ENCODE data around the gene MRPS15.

The MRPS15 gene

GRCh38 chr1:36476945-36477344, 12.8 kb upstream of the MRPS15 start:
- in situ Hi-C loops (cut with HindIII; ENCODE audit: low sequenced_read_pairs): no loop called here

GRCh38 chr1:36475910-36476604, 11.9 kb upstream of the MRPS15 start:
- DNase-seq (ENCODE audit: low read depth): no peak
- TF ChIP-seq CTCF (IDR thresholded peaks at IDR 0.05; ENCODE audit: low read depth, low read length, missing control alignments): no peak
- in situ Hi-C loops (cut with HindIII; ENCODE audit: low sequenced_read_pairs): no loop called here

More at GRCh38 chr1:36476945-36477344, 12.8 kb upstream of the MRPS15 start:
- no peak for TF ChIP-seq CTCF (IDR thresholded peaks at IDR 0.05; ENCODE audit: low read depth, low read length, missing control alignments)
- no peak for DNase-seq (ENCODE audit: low read depth)
- no peak overlapping the region for H3K4me3 ChIP-seq (ENCODE audit: low read depth, low read length)

GRCh38 chr1:36475341-36475740, 11.2 kb upstream of the MRPS15 start:
- no peak overlapping the region for H3K4me3 ChIP-seq (ENCODE audit: low read depth, low read length)
- DNase-seq (ENCODE audit: low read depth): no peak
- in situ Hi-C loops (cut with HindIII; ENCODE audit: low sequenced_read_pairs): no loop called here
- TF ChIP-seq CTCF (IDR thresholded peaks at IDR 0.05; ENCODE audit: low read depth, low read length, missing control alignments): no peak

More at GRCh38 chr1:36475910-36476604, 11.9 kb upstream of the MRPS15 start:
- no peak overlapping the region for H3K4me3 ChIP-seq (ENCODE audit: low read depth, low read length)

GRCh38 chr1:36472656-36473055, 8.5 kb upstream of the MRPS15 start:
- TF ChIP-seq CTCF (IDR thresholded peaks at IDR 0.05; ENCODE audit: low read depth, low read length, missing control alignments): no peak
- in situ Hi-C loops (cut with HindIII; ENCODE audit: low sequenced_read_pairs): no loop called here
- no peak for DNase-seq (ENCODE audit: low read depth)
- no peak overlapping the region for H3K4me3 ChIP-seq (ENCODE audit: low read depth, low read length)

- no peak overlapping the region for H3K4me3 ChIP-seq (ENCODE audit: low read depth, low read length)
- in situ Hi-C loops (cut with HindIII; ENCODE audit: low sequenced_read_pairs): no loop called here
- DNase-seq (ENCODE audit: low read depth): no peak
- TF ChIP-seq CTCF (IDR thresholded peaks at IDR 0.05; ENCODE audit: low read depth, low read length, missing control alignments): no peak
These were observed 7.9 kb upstream of the MRPS15 start for GRCh38 chr1:36471830-36472641.

GRCh38 chr1:36469163-36469562, 5.0 kb upstream of the MRPS15 start:
- H3K4me3 ChIP-seq (ENCODE audit: low read depth, low read length): no peak overlapping the region
- no peak for TF ChIP-seq CTCF (IDR thresholded peaks at IDR 0.05; ENCODE audit: low read depth, low read length, missing control alignments)
- no peak for DNase-seq (ENCODE audit: low read depth)
- in situ Hi-C loops (cut with HindIII; ENCODE audit: low sequenced_read_pairs): no loop called here
